Measurements from ENCODE around the gene HDGF. TPM values are rescaled to one million over a fixed set of nuclear protein-coding genes. Genes with fewer than 3 reads are reported as not detected.
A peak's percentile ranks its signal among the peaks of the same experiment; 100 is the strongest.

The HDGF gene
- total and polyA plus RNA-seq, 2 of the 8 experiments (the other 6 are each of a cell fraction or from before 2014, with no cell fraction given), result 145 to 391 TPM

DNA sequence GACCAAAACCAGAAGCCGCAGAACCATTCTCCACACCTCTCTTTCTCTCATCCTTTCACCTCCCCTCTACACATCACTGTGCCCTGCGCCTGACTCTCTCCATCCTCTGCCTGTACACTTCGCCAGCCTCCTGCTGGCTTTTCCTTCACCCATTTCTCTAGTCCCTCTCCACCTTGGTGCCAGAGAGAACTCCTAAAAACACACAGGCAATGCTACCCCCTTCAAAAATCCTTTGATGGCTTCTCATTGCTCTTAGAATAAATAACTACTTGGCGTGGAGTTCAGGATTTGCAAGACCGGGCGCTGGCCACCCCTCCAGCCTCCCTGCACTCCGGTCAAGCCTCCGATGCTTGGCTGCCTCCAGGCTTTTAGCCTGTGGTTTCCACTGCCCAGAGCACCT, 54.7 kb downstream of the HDGF start:
- no peak overlapping the region for H3K4me2 ChIP-seq (ENCODE audit: insufficient read depth in 1 of 2, low read depth in 2 of 2, low read length in 2 of 2)

More for the DNA sequence above, 54.7 kb downstream of the HDGF start:
- WGBS, 2 experiments (ENCODE audit: extremely low coverage in 1 of 2, insufficient coverage in 1 of 2, insufficient read length in 1 of 2, insufficient replicate concordance in 2 of 2, low coverage in 1 of 2, low lambda C conversion rate in 2 of 2, missing lambda C conversion rate in 1 of 2), result 89% methylated on average over 8 of the region's 8 CpGs; no CpG with 5 or more reads in 1 of the 2 experiments
- H3K36me3 ChIP-seq (ENCODE audit: control insufficient read depth in 2 of 4, insufficient read depth in 4 of 4, low read length in 3 of 4), result peaks cover 14 to 40% (median 26%) of the 10 kb centered on the region in 4 experiments
- no peak overlapping the region for H2BK20ac ChIP-seq (ENCODE audit: low read length)
- H3K9ac ChIP-seq (replicated peaks in 1 of 4; ENCODE audit: extremely low read depth in 1 of 4, low read depth in 3 of 4, low read length in 3 of 4), result no peak overlapping the region
- H3K56ac ChIP-seq (replicated peaks; ENCODE audit: insufficient read length, low read depth, low read length), result no peak overlapping the region
- FAIRE-seq (no peak), DNase-seq (ENCODE audit: low read depth in 1 of 2, low spot score in 2 of 2) (no peak)
- no peak overlapping the region for H4K8ac ChIP-seq (ENCODE audit: extremely low read depth, insufficient read depth, low read length)
- H3K4ac ChIP-seq (replicated peaks; ENCODE audit: insufficient read length, low read depth, low read length), result no peak overlapping the region
- H2BK5ac ChIP-seq (ENCODE audit: low read depth, low read length), result no peak overlapping the region
- no peaks in the 10 kb centered on the region for H3K9me3 ChIP-seq (ENCODE audit: insufficient read depth in 2 of 2, low read depth in 1 of 2, low read length in 1 of 2)
- no peaks in the 10 kb centered on the region for H3K79me2 ChIP-seq (ENCODE audit: control insufficient read depth in 1 of 2, insufficient read depth in 2 of 2, low read length in 2 of 2)
- no peaks in the 10 kb centered on the region for H3K27me3 ChIP-seq (replicated peaks in 1 of 4; ENCODE audit: control insufficient read depth in 3 of 4, extremely low read depth in 1 of 4, insufficient read depth in 3 of 4, low read length in 3 of 4)
- no peak overlapping the region for H3K23ac ChIP-seq (ENCODE audit: insufficient read length)
- no peak overlapping the region for H2BK15ac ChIP-seq (ENCODE audit: low read length)
- H2AK5ac ChIP-seq (ENCODE audit: low read depth, low read length), result no peak overlapping the region
- H3K14ac ChIP-seq (ENCODE audit: insufficient read length), result no peak overlapping the region
- TF ChIP-seq PHF8 (conservative IDR thresholded peaks at IDR 0.05; ENCODE audit: low read depth, low read length), result no peak
- TF ChIP-seq SAP30 (IDR thresholded peaks at IDR 0.05; ENCODE audit: insufficient read depth, insufficient replicate concordance, low read length), result no peak
- TF ChIP-seq POLR2A (IDR thresholded peaks at IDR 0.05; ENCODE audit: control extremely low read depth in 1 of 2, low read depth in 2 of 2, low read length in 2 of 2), result no peak
- no peak for TF ChIP-seq SUZ12 (IDR thresholded peaks at IDR 0.05; ENCODE audit: low read length)
- TF ChIP-seq KDM1A (IDR thresholded peaks at IDR 0.05; ENCODE audit: borderline replicate concordance, low read length), result no peak
- TF ChIP-seq RAD21 (IDR thresholded peaks at IDR 0.05 in 1 of 2, conservative IDR thresholded peaks at IDR 0.05 in 1 of 2; ENCODE audit: low read depth in 2 of 2, low read length in 2 of 2), result no peak
- TF ChIP-seq KDM4A (IDR thresholded peaks at IDR 0.05; ENCODE audit: low read depth, low read length, severe bottlenecking), result no peak
- no peak for TF ChIP-seq BCL11A (IDR thresholded peaks at IDR 0.05; ENCODE audit: low read depth in 2 of 2, low read length in 2 of 2)
- no peak for TF ChIP-seq NANOG (IDR thresholded peaks at IDR 0.05; ENCODE audit: insufficient read depth, low read depth, low read length, poor library complexity, severe bottlenecking)
- CTCF ChIA-PET (ENCODE audit: partially characterized antibody), result interaction anchor here (0.9 to 66.0 kb wide), 3 partner anchors 9 to 212 kb away, joined by 3 to 4284 read pairs (median 4284); partner anchors contain the start of genes CRABP2, ISG20L2, METTL25B and NES
- peaks cover 2 to 3% of the 10 kb centered on the region in 2 experiments for H4K20me1 ChIP-seq (replicated peaks in 1 of 2; ENCODE audit: control insufficient read depth in 1 of 2, insufficient read depth in 2 of 2, low read length in 2 of 2)
- H2BK12ac ChIP-seq (ENCODE audit: low read depth, low read length), result 0 out of 2 replicates have a peak overlapping the region, but pooled peaks have one; percentile 9
- peaks cover 16 to 24% (median 21%) of the 10 kb centered on the region in 4 experiments for H3K4me1 ChIP-seq (replicated peaks in 1 of 4; ENCODE audit: control insufficient read depth in 3 of 4, insufficient read depth in 4 of 4, low read length in 3 of 4)
- H3K27ac ChIP-seq (ENCODE audit: low read depth, low read length), result no peak overlapping the region
- no peak overlapping the region for H2AFZ ChIP-seq (ENCODE audit: low read length)
- peaks cover 4% of the 10 kb centered on the region; the same call in 1 of the 2 replicates for H3K79me1 ChIP-seq (ENCODE audit: low read depth, low read length)
- H4K91ac ChIP-seq (replicated peaks; ENCODE audit: insufficient read length, low read length), result no peak overlapping the region
- H3K23me2 ChIP-seq (ENCODE audit: low read depth, low read length), result peaks cover 8% of the 10 kb centered on the region; the same call in 1 of the 2 replicates
- H3K18ac ChIP-seq (ENCODE audit: extremely low read depth, low read length), result no peak overlapping the region; the same call in 1 of the 2 replicates
- H2BK120ac ChIP-seq (replicated peaks; ENCODE audit: low read depth, low read length), result no peak overlapping the region
- H4K5ac ChIP-seq (ENCODE audit: insufficient read length, low read depth, low read length), result no peak overlapping the region
- POLR2A ChIA-PET (ENCODE audit: partially characterized antibody), result interaction anchor here (12.8 to 13.9 kb wide), 2 partner anchors 11 to 22 kb away, joined by 208 to 530 read pairs; partner anchors contain the start of genes CRABP2 and NES
- H3K4me3 ChIP-seq (ENCODE audit: extremely low read depth in 1 of 4, insufficient read depth in 2 of 4, low read depth in 3 of 4, low read length in 4 of 4), result no peak overlapping the region

Measured in H1 (cell line).